ENCODE data around the gene CPSF4L. TPM values are rescaled to one million over a fixed set of nuclear protein-coding genes. Genes with fewer than 3 reads are reported as not detected.

CPSF4L gene
- total and polyA plus RNA-seq, 8 donors, result 0.20 to 0.73 (median 0.33) TPM; not detected in 2

GRCh38 chr17:73293031-73293430 lies 31.4 kb upstream of the CPSF4L start:
- H3K27me3 ChIP-seq, result no peaks in the 10 kb centered on the region
- ATAC-seq (no peak), DNase-seq (no peak)
- peak overlapping the region; percentile 53 to 82 for H3K27ac ChIP-seq
- no peaks in the 10 kb centered on the region for H3K36me3 ChIP-seq
- TF ChIP-seq, protein P1, sequence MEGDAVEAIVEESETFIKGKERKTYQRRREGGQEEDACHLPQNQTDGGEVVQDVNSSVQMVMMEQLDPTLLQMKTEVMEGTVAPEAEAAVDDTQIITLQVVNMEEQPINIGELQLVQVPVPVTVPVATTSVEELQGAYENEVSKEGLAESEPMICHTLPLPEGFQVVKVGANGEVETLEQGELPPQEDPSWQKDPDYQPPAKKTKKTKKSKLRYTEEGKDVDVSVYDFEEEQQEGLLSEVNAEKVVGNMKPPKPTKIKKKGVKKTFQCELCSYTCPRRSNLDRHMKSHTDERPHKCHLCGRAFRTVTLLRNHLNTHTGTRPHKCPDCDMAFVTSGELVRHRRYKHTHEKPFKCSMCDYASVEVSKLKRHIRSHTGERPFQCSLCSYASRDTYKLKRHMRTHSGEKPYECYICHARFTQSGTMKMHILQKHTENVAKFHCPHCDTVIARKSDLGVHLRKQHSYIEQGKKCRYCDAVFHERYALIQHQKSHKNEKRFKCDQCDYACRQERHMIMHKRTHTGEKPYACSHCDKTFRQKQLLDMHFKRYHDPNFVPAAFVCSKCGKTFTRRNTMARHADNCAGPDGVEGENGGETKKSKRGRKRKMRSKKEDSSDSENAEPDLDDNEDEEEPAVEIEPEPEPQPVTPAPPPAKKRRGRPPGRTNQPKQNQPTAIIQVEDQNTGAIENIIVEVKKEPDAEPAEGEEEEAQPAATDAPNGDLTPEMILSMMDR (IDR thresholded peaks at IDR 0.05), result no peak
- peaks cover 23 to 70% of the 10 kb centered on the region in 2 donors for H3K4me1 ChIP-seq
- intact Hi-C loops (cut with DNase I), result no loop called here
- no peak overlapping the region for H3K4me3 ChIP-seq
- no peaks in the 10 kb centered on the region for H3K9me3 ChIP-seq

GRCh38 chr17:73292031-73292531 lies 30.4 kb upstream of the CPSF4L start:
- Histone ChIP-seq H3K27me3 (no peaks in the 10 kb centered on the region), H3K27ac (peak overlapping the region; percentile 72 to 82), H3K36me3 (no peaks in the 10 kb centered on the region), H3K4me3 (peak overlapping the region in 1 of 2 donors; percentile 4), H3K9me3 (no peaks in the 10 kb centered on the region), H3K4me1 (peaks cover 23 to 77% of the 10 kb centered on the region in 2 donors)
- intact Hi-C loops (cut with DNase I), result no loop called here
- TF ChIP-seq, protein P1 (IDR thresholded peaks at IDR 0.05), result no peak
- ATAC-seq, result peak; percentile 7
- no peak for DNase-seq

- Histone ChIP-seq H3K4me3 (peak overlapping the region in 1 of 2 donors; percentile 4), H3K4me1 (peaks cover 23 to 83% of the 10 kb centered on the region in 2 donors), H3K9me3 (no peaks in the 10 kb centered on the region), H3K36me3 (peaks cover 0 to 3% of the 10 kb centered on the region in 2 donors), H3K27me3 (no peaks in the 10 kb centered on the region), H3K27ac (peak overlapping the region; percentile 72 to 82)
- DNase-seq (peak in 2 of 4 donors; percentile 87 to 91), ATAC-seq (peak; percentile 74)
- TF ChIP-seq, protein P1 (IDR thresholded peaks at IDR 0.05), result no peak
- intact Hi-C loops (cut with DNase I), result no loop called here
Observed at GRCh38 chr17:73291260-73291801, 29.7 kb upstream of the CPSF4L start.

DNA sequence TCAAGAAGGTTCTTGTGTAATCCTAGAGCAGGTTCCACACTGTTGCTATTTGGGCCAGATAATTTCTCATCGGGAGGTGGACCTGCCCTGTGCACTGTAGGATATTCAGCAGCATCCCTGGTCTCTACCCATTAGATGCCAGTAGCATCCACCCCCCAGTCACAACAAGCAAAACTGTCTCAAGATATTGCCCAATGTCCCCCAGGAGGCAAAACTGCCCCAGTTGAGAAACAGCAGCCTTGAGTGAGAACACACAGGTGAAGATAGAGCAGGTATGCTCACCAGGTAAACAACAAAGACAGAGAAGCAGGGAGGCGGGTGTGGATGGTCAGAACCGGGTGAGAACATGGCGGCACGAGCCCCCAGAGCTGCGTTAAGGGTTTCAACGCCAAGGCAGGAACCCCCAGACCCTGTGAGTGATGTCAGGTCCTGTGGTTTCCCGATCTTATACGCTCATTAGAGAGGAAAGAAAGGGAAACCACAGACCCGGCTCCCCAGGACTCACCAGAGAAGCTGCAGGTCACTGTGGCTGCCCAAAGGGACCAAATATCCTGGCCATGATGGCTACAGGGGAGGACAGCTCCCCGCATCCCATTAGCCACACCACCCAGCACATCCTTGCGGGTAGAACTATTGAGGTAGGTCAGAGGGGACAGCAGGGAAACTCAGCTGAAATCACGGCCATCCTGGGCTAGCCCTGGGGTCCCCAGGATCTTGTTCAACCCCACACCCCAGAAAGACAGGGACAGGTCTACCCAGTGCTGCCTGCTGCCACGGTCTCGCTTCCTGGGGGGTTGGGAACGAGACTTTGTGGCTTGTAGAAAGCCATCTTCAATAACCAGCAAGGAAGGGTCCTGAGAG lies 28.9 kb upstream of the CPSF4L start:
- H3K9me3 ChIP-seq, result no peaks in the 10 kb centered on the region
- no peak overlapping the region for H3K4me3 ChIP-seq
- H3K36me3 ChIP-seq, result peaks cover 0 to 10% of the 10 kb centered on the region in 2 donors
- ATAC-seq (no peak), DNase-seq (no peak)
- H3K27me3 ChIP-seq, result no peaks in the 10 kb centered on the region
- intact Hi-C loops (cut with DNase I), result no loop called here
- TF ChIP-seq, protein P1 (IDR thresholded peaks at IDR 0.05), result no peak
- peak overlapping the region; percentile 72 to 82 for H3K27ac ChIP-seq
- H3K4me1 ChIP-seq, result peaks cover 23 to 83% of the 10 kb centered on the region in 2 donors
